8988T (cell line): Measurements from ENCODE around the gene GNAS-AS1.
"Not testable (repeated sequence)": the region's sequence is repeated elsewhere in the genome, so short reads cannot be mapped to it uniquely, and the experiment has no call there.

ENCODE experiments used
- DNase-seq: peaks from one replicate; pipeline ENCODE4 v3.0.0; 2011

Gene GNAS-AS1

GRCh38 chr20:58829531-58829941 lies 21.2 kb downstream of the GNAS-AS1 start:
- DNase-seq = no peak

DNA sequence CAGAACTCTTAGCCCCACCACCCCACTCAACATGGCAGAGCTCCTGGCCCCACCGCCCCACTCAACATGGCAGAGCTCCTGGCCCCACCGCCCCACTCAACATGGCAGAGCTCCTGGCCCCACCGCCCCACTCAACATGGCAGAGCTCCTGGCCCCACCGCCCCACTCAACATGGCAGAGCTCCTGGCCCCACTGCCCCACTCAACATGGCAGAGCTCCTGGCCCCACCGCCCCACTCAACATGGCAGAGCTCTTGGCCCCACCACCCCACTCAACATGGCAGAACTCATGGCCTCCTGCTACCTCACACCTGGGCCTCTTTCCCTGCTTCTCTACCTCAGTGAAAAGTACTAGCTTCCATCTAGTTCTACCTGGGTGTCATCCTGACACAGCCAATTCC lies 21.9 kb downstream of the GNAS-AS1 start:
- DNase-seq = not testable (repeated sequence)

DNA sequence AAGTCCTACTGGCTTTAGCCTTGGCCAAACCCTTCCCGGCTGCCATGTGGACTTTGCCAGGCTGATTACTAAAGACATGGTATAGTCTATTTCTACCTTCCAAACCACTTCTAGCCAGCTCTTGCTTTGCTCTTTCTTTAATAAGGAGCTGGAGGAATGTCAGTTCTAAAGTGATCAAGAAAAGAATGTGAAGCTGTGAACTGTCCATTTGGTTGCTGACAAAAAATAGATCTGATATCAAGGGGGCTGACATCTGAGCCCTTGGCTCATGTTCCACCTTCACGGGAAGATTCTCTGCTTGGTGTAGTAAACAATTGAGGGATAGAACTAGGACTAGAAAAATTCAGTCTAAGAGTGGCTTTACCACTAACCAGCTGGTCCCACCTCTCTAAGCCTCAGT lies 22.6 kb downstream of the GNAS-AS1 start:
- DNase-seq = no peak

DNA sequence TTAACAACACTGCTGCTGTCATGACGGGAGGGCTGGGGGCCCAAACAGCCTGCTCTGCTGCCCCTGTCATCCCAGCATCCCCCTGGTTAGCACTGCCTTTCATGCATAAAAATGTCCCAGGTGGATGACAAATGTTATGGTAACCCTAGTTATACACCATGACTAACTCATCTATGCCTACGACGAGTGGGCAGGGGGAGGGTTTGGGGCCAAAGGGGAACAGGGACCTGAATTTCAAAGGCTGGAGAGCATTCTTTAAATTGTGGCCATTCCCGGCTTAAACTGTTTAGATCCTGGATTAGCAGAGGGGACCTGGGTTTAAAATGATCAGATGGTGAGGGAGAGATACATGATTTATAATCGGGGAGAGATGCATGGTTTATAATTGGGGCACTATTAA lies 24.4 kb downstream of the GNAS-AS1 start:
- no peak for DNase-seq

GRCh38 chr20:58825450-58825849 lies 25.3 kb downstream of the GNAS-AS1 start:
- DNase-seq = no peak

DNA sequence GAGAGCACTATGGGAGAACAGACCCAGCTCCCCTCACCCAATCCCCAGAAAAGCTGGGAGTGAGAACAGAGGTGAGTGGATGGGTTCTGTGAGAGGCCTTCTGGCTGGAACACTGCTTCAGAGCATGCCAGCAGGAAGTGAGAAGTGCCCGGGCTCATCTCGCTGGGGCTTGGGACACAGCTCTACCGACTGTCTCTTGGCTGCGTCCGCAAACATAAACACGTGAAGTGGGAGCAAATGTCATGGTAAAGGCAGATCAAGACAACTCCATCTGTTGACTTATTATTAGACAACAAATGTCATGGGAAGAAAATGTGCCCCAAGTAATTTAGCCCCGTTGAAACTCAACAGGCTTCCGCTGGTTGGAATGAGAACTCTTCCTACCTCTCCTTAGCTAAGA lies 25.9 kb downstream of the GNAS-AS1 start:
- DNase-seq = no peak

DNA sequence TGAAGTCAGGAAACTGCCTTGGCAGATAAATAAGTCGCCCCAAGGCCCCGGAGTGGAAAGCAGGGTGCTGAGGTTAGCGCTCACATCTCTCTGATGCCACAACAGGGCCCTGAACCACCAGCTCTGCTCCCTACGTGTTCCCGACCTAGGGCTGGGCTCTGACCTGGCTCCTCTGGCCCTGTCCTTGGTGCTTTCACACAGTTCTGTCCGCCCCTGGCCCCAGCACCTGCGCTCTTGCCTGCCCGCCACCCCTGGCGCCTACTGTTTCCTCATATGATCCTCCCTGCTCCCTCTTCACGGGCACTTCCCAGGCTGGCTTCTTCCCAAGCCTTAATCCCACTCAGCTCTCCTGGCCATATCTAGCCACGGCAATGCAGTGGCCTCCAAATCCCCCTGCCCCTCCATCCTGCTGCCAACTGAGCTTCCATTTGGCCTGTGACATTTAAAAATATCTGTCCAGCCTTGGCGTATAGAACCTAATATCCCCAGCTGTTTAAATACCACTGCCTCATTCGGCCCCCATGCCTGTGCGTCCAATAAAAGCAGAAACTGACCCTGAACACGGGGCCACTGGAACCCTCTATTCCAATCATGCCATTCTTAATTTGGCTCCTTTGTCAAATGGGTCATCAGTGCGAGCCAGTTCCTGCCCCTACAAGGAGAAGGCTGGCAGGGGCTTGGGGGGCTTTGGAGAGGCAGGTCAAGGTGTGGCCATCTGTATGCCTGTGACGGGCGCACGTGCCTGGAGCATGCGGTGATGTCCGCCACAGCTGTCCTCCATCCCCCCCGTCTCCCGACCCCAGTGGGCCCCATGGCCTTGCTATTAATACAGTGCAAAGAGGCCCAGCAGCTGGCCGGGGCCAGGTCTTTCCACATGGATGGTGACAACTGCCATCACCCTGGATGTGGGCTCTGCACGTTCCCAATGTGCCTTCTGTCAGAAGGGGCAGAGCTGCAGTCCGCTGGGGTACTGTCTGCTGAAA lies 27.7 kb downstream of the GNAS-AS1 start:
- DNase-seq = no peak

DNA sequence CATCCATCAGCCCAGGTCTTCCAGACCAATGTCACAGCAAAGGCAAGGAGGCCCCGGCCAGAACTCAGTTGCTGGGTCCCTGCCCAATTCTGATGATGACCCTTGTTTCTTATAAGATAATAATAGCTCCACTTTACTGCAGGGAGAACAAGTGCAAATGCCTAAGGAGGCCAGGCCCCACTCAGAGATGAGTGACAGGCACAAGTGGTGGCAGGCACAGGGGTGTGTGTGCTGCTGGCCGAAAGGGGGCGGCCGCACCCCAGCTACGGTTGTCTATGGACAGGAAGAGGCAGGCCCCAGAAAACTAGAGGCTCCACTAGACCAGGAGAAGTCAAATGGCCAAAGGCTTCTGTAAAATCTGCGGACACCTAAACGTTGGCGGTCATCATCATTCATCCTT lies 28.6 kb downstream of the GNAS-AS1 start:
- no peak for DNase-seq

DNA sequence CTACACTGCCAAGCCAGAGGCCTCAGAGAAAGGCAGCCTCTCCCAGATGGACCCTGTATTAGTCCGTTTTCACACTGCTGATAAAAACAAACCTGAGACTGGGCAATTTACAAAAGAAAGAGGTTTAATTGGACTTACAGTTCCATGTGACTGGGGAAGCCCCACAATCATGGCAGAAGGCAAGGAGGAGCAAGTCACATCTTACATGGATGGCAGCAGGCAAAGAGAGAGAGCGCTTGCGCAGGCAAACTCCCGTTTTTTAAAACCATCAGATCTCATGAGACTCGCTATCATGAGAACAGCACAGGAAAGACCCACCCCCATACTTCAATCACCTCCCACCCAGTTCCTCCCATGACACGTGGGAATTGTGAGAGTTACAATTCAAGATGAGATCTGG lies 30.2 kb downstream of the GNAS-AS1 start:
- not testable (repeated sequence) for DNase-seq

- no peak for DNase-seq
Measured at GRCh38 chr20:58819921-58820320, 30.8 kb downstream of the GNAS-AS1 start.

DNA sequence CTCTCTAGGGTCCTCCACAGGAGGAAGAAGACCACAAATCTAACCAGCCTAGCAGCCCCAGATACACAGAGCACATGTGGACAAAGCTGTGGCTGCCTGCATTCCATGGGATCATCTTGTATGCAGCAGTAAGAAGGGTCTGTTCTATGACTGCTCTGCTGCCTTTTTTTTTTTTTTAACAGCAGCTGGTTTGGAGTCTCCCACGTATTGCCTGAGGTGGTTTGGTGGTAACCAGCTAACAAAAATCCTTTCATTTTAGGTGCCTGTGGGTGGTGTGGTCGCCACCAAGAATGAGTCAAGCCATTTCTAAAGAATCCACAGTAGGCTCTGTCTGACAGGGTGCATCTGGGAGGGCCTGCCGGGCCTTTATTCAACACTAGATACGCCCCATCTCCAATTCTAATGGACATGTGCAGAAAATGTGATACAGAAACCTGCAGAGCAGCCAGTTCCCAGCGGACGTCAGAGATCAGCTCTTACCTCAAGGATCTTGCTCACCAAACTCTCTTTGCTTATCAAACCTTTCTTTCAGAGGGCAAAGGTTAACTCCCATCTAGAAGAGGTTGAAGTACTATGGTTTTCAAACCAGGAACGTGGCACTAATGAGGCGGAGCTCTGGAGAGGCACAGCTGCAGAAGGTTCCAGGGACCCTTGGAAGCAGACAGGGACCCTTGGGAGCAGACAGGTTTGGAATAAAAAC lies 32.0 kb downstream of the GNAS-AS1 start:
- no peak for DNase-seq

GRCh38 chr20:58817748-58818147 lies 33.0 kb downstream of the GNAS-AS1 start:
- DNase-seq = no peak

- no peak for DNase-seq
Measured at GRCh38 chr20:58816957-58817651, 33.6 kb downstream of the GNAS-AS1 start.

DNA sequence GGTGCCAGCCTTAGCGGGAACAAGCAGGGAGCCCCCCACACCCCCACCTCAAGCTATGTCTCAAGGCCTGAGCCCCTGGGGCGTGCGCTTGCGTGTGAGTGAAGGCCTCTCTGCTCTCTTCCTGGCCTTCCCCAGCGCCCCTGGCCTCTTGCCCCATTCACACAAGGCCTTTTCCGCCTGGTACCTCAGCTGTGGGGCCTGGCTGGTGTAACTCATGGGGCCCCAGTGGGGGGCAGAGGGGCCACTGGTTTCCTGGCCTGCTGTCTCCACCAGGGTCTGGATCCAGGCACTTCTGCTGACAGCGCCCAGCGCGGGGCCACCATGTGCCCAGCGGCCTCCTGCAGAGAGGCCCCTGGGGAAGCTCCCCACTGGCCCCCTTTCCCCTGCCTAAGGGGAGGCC lies 34.7 kb downstream of the GNAS-AS1 start:
- no peak for DNase-seq

- DNase-seq = no peak
Measured at GRCh38 chr20:58815448-58815847, 35.3 kb downstream of the GNAS-AS1 start.

DNA sequence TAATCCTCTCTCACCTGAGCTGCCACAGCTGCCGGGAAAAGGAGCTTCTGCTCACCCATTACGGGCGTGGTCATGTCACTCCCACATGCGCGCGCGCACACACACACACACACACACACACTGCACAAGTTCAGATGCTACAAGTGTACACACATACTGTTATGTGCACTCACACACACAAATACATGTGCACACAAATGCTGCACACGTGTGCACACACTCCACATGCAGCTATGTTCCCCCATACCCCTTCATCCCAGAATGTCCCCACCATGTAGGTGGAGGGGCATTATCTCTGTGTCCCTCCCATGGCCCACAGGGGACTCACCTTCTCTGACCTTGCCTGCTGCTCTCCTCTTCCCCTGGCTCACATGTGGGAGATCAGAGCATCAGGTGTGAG lies 37.3 kb downstream of the GNAS-AS1 start:
- no peak for DNase-seq

GRCh38 chr20:58811334-58811733 lies 39.4 kb downstream of the GNAS-AS1 start:
- no peak for DNase-seq

DNA sequence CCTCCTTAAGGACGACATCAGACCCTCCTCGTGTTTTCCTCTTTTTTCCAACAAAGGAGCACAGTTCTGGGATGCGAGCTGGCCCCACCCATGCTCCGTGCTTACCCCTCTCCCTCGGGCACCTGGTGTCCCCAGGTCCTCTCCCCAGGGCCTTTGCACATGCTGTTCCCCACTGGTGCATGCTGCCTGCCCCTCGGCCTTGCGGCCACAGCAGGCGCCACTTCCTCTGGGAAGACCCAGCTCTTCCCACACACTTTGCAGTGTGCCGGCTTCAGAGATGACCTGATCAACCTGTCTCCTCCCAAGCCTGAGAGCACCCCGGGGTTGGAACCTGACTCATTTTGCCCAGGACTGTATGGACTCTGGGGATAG lies 39.8 kb downstream of the GNAS-AS1 start:
- no peak for DNase-seq

- no peak for DNase-seq
Measured at GRCh38 chr20:58810116-58810878, 40.4 kb downstream of the GNAS-AS1 start.

- no peak for DNase-seq
Measured at GRCh38 chr20:58808271-58809046, 42.2 kb downstream of the GNAS-AS1 start.

DNA sequence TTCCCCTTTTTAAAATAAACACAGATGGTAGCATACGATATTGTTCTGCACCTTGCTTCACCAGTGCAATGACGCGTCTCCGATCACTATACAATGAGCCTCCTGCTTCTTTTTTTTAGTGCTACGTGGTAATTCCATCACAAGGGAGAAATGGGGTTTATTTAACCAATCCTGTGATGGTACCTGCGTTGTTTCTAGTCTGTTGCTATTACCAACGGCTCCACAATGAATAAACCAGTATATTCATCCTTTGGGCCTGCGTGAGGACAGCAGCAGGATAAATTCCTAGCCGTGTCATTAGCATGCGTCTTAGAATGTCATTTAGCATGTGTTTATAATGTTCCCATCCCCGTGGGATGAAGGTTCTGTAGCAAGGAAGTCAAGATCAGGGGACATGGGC lies 42.9 kb downstream of the GNAS-AS1 start:
- no peak for DNase-seq

- DNase-seq = no peak
Measured at GRCh38 chr20:58803533-58803932, 47.2 kb downstream of the GNAS-AS1 start.
